ENCODE data around the gene CCDC88B.

CCDC88B gene

GRCh38 chr11:64356498-64357411 lies 16.8 kb downstream of the CCDC88B start:
- peak; percentile 39 for TF ChIP-seq CTCF (IDR thresholded peaks at IDR 0.05; ENCODE audit: low read depth, low read length, missing control alignments)
- DNase-seq (ENCODE audit: low read depth): no peak
- no peak overlapping the region for H3K4me3 ChIP-seq (ENCODE audit: low read depth, low read length)

- no peak for DNase-seq (ENCODE audit: low read depth)
- no peak overlapping the region for H3K4me3 ChIP-seq (ENCODE audit: low read depth, low read length)
- no peak for TF ChIP-seq CTCF (IDR thresholded peaks at IDR 0.05; ENCODE audit: low read depth, low read length, missing control alignments)
Observed at GRCh38 chr11:64357446-64357845, 17.4 kb downstream of the CCDC88B start.

- no peak for TF ChIP-seq CTCF (IDR thresholded peaks at IDR 0.05; ENCODE audit: low read depth, low read length, missing control alignments)
- peak overlapping the region; percentile 83; the same call in 1 of the 2 replicates for H3K4me3 ChIP-seq (ENCODE audit: low read depth, low read length)
- no peak for DNase-seq (ENCODE audit: low read depth)
Observed at GRCh38 chr11:64357904-64358535, 18.0 kb downstream of the CCDC88B start.

DNA sequence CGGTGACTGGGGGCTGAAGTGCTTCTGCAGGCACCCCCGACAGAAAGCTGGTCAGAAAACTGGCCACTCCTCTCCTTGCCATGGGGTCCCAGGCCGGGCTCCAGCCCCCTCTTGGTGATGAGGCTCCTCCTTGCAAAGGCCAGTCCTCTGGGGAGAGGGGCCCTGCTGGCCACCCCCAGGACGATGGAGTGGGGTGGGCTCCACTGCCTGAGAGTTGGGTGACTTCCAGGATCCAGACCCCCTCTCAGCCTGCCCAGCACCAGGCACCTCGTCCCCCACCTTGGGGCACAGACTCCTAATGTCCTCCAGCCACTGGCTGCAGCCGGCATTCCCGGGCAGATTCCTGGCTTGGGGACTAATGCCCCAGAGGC lies 18.5 kb downstream of the CCDC88B start:
- no peak for TF ChIP-seq CTCF (IDR thresholded peaks at IDR 0.05; ENCODE audit: low read depth, low read length, missing control alignments)
- no peak for DNase-seq (ENCODE audit: low read depth)
- peak overlapping the region; percentile 83 for H3K4me3 ChIP-seq (ENCODE audit: low read depth, low read length)

DNA sequence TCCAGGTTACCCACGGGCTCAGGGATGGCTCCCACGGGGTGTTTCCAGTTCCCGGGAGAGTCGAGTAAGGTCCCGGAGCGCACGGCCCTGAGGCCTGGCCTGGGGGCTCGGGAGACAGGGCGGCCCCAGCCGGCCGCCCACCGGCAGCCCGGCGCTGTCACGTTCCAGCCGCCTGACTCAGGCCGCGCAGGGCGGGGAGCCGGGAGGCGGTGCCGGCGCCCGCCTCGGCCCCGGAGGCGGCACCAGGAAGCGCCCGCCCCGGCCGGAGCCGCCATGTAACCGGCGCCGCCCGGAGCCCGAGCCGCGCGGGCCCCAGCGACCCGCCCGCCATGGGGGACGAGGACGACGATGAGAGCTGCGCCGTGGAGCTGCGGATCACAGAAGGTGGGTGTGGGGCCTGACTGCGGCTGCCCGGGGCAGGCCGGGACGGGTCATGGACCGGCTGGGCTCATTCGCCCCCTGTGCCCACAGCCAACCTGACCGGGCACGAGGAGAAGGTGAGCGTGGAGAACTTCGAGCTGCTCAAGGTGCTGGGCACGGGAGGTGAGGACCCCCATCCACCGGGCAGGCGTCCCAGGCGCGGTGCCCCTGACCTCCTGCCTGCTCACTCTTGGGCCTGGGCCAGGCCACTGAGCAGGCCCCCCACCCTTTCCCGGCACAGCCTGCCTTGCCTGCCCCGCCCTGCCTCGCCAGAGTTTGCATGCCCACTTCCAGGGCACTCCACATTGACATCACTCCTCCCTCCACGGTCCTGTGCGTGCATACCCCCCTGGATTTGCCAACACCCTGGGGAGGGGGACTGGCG lies 19.1 kb downstream of the CCDC88B start, which contains the start of gene RPS6KA4:
RPS6KA4 (plus strand) TSS at position 256 of the 805 bp plus-strand sequence; CDS start at position 330, 74 bp downstream.
- no peak for DNase-seq (ENCODE audit: low read depth)
- peak within 1 kb of the TSS; percentile 83 for H3K4me3 ChIP-seq (ENCODE audit: low read depth, low read length)
- no peak for TF ChIP-seq CTCF (IDR thresholded peaks at IDR 0.05; ENCODE audit: low read depth, low read length, missing control alignments)

DNA sequence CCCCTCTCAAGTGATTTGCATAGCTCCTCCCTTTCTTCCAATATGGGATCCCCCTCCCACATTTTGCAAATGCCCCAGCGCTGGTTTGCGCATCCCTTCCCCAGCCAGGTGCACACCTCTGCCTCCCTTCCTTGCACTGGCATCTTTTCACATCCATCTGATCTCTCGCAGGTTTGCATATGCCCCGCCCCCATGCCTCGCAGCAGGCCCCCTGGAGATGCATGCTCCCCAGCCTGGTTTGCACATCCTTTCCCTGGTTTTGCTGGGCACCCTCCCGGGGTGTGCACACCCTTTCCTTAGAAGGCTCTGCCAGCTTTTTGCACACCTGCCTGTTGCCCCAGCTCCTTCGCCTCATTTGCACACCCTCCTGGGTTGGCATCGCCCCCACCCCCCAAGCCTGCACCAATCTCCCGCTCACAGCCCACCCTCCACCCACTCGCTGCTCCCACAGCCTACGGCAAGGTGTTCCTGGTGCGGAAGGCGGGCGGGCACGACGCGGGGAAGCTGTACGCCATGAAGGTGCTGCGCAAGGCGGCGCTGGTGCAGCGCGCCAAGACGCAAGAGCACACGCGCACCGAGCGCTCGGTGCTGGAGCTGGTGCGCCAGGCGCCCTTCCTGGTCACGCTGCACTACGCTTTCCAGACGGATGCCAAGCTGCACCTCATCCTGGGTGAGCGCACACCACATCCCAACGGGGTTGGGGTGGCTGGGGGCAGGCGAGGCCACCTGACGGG lies 19.9 kb downstream of the CCDC88B start:
- TF ChIP-seq CTCF (IDR thresholded peaks at IDR 0.05; ENCODE audit: low read depth, low read length, missing control alignments): no peak
- H3K4me3 ChIP-seq (ENCODE audit: low read depth, low read length): peak overlapping the region; percentile 83
- DNase-seq (ENCODE audit: low read depth): no peak

All from GM12864 (cell line).